DMS79 (cell line): ENCODE results near the gene MXRA5.
"Not testable (repeated sequence)": the region's sequence is repeated elsewhere in the genome, so short reads cannot be mapped to it uniquely, and the experiment has no call there.

Experiments used
- DNase-seq: peaks from one replicate; lab custom pipeline; 2025; lab: John Stamatoyannopoulos, UW

Gene MXRA5, protein sequence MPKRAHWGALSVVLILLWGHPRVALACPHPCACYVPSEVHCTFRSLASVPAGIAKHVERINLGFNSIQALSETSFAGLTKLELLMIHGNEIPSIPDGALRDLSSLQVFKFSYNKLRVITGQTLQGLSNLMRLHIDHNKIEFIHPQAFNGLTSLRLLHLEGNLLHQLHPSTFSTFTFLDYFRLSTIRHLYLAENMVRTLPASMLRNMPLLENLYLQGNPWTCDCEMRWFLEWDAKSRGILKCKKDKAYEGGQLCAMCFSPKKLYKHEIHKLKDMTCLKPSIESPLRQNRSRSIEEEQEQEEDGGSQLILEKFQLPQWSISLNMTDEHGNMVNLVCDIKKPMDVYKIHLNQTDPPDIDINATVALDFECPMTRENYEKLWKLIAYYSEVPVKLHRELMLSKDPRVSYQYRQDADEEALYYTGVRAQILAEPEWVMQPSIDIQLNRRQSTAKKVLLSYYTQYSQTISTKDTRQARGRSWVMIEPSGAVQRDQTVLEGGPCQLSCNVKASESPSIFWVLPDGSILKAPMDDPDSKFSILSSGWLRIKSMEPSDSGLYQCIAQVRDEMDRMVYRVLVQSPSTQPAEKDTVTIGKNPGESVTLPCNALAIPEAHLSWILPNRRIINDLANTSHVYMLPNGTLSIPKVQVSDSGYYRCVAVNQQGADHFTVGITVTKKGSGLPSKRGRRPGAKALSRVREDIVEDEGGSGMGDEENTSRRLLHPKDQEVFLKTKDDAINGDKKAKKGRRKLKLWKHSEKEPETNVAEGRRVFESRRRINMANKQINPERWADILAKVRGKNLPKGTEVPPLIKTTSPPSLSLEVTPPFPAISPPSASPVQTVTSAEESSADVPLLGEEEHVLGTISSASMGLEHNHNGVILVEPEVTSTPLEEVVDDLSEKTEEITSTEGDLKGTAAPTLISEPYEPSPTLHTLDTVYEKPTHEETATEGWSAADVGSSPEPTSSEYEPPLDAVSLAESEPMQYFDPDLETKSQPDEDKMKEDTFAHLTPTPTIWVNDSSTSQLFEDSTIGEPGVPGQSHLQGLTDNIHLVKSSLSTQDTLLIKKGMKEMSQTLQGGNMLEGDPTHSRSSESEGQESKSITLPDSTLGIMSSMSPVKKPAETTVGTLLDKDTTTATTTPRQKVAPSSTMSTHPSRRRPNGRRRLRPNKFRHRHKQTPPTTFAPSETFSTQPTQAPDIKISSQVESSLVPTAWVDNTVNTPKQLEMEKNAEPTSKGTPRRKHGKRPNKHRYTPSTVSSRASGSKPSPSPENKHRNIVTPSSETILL (N-terminal part only)

DNA sequence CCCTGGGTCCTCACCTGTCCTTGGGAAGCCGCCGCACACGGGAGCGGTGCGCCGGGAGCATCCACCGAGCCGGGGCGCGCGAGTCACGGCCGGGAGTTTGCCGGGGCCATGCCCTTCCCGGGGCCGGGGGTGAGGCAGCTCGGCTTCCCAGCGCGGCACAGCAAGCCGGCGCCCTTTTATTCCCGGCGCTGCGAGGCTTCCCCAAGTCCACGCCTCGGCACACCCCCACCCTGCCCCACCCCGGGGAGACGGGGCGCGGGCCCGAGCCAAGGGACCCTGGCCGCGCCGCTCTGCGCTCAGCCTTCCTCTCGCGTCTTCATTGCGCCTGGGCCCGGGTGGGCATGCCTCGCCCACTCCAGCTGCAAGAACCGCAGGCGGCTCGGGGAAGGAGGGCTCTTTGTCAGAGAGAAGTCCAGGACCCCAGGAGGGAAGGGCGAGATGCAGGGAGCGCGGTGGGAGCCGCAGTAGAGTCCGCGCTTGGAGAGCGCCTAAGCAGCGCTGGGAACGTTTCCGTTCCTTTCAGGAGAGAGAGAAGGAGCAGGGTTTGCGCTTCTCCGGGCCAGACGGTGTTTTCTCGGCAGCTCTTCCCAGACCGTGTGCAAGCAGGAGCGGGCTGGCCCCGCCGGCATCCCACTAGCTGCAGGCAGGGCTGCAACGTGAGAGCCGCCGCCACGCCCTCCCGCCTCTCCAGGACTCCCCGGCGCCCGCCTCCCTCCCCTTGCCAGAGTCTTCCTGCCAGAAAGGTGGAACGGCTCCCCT lies at the start of gene MXRA5:
Gene MXRA5 (minus strand): TSS at position 152 of the 759 bp plus-strand sequence. CDS start 2,819 bp downstream, outside the sequence.
- no peak for DNase-seq

DNA sequence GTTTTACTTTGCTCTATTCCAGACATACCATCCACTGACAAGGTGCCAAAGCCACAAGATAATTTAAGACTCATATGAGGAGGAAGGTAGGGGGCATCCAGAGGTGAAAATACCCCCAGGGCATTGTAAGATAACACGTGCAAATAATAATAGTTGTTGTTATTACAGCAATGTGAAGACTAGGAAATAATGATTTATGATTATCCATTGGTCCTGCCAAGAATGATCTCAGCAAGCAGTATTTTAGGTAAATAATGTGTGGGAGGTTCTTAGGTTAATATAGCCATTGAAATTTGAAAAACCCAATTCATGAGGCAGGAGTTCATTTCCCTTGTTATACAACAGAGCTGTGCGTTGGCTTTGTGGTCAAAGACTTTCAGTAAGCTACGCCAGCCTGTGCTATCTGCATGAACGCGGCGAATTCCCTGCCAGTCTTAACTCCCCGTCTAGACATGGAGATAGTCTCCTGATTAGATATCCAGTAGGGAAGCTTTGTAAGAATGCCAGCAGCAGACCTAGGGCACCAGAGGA lies 47.2 kb upstream of the MXRA5 start:
- DNase-seq = no peak

DNA sequence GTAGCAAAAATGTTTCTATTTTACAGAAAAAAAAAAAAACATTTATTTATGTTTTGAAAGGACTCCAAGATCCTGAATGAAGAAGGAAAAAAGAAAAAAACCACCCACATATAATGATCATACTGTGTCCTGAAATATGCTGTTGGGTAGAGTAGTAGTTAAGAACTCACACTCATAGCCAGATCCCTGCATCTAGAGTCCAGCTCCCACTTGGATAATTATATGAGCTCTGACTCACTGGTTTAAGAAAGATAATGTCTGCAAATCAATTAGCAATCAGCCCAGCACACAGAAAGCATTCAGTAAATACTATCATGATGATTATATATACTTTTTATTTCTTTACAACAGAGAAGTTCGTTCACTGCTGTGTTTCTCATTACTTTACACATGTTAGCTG lies 46.7 kb upstream of the MXRA5 start:
- no peak for DNase-seq

DNA sequence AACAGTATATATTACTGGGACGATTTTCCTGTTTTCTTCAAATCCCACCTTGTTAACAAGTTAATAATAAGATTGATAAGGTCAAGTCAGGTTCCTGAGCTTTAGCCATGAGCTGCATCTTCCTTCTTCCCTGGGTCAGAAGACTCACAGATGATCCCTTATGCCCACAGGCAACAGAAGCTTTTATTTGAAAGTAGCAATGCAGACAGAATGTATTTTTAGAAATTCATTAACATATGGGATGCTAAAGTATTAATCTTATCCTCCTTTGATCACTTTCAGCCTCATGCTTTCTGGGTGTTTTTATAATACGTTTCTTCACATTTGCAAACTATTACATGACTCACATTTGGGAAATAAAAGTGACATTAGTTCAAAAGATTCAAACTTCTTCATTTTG lies 42.0 kb upstream of the MXRA5 start:
- no peak for DNase-seq

DNA sequence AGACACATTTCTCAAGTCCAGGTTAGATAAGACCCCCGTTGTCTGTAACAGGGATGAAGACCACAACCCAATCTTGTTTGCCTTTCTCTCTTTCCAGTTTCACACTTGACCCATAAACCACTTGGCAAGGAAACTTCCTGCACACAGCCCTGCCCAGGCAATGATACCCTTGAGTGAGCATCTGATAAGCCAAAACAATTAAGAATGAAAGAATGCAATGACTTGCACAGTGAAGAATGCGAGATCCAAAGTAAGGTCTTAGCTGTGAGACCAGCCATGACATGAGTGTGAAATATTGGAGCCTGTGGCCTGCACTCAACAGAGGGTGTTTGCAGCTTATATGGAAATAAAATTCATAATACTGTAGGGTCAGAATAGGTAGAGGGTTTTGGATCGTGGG lies 37.9 kb upstream of the MXRA5 start:
- no peak for DNase-seq

DNA sequence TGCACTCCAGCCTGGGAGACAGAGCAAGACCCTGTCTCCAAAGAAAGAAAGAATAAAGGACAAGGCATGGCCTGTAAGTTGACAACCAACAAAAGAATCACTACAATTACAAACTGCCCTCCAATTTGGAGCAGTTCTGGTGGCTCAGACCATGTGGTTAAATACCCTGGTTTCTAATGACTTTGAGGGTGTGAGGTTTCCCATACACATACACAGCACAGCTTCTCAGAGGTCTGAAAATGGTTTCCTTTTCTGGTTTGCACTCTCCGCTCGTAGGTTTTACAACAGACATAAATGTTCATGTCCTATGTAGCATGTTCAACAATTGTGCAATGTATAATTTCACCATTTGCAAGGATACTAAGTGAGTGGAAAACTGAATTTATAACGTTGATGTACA lies 34.2 kb upstream of the MXRA5 start:
- DNase-seq = no peak

DNA sequence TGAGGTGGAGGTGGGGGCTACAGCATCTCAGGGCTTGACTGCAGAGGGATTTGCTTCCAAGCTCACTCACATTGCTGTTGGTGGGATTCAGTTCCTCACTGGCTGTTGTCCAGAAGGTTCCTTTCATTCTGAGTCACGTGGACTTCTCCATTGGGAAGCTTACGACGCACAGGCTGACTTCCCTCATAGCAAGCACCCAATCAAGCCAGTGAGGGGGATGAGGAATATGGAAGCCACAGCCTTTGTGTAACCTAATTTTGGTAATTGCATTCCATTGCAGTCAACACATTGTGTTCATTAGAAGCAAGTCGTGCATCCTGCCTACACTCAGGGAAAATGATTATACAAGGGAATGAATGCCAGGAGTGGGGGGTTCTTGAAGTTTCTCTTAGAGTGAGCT lies 32.7 kb upstream of the MXRA5 start:
- DNase-seq = no peak

DNA sequence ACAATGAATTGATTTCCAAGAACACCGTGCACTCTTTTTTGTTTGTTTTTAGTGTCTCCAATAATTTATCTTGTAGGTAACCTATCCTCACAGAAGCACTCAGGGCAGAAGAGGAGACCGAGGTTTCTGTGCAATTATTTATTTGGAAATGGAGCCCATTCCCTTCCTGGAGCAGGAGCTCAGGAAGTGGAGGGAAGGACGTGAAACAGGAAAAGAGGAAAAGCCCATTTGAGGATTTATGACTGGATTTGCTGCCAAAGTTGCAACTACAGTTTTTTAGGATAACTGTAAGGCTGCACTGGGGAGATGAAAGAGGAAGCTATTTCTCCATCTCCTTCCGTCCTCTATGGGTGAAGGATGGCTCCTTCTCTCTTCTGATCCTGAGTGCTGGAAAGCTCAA lies 31.7 kb upstream of the MXRA5 start:
- no peak for DNase-seq

DNA sequence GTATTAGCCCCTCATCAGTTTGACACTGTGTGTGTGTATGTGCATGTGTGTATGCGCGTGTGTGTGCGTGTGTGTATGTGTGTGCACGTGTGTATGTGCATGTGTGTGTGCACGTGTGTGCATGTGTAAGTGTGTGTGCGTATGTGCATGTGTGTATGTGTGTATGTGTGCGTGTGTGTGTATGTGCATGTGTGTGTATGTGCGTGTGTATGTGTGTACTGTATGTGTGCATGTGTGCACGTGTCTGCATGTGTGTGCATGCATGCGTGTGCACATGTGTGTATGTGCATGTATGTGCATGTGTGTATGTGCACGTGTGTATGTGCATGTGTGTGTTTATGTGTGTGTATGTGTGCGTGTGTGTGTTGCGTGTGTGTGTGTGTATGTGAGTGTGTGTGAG lies 31.1 kb upstream of the MXRA5 start:
- no peak for DNase-seq

DNA sequence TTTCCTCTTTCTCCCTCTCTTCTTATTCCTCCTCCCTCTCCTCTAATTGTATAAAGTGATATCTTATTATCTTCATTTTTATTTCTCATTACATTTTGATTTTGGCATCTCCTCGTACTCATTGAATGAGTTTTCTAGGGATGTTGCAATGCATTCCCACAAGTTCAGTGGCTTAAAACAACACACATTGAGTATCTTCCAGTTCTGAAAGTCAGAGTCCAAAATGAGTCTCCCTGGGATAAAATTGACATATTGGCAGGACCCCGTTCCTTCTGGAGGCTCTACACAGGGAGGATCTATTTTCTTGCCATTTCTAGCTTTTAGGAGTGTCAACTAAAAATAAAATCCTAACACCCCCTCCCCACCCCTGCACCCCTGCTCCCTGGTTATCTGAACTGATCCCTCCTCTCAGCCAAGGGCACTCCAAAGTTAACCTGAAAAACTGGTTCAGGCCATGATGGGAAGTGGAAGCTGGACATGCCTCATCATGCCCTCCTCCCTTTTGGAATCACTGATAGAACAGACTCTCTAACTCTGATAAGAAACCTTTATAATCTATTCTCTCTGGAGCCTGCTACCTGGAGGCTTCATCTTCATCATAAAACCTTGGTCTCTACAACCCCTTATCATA lies 29.5 kb upstream of the MXRA5 start:
- not testable (repeated sequence) for DNase-seq

DNA sequence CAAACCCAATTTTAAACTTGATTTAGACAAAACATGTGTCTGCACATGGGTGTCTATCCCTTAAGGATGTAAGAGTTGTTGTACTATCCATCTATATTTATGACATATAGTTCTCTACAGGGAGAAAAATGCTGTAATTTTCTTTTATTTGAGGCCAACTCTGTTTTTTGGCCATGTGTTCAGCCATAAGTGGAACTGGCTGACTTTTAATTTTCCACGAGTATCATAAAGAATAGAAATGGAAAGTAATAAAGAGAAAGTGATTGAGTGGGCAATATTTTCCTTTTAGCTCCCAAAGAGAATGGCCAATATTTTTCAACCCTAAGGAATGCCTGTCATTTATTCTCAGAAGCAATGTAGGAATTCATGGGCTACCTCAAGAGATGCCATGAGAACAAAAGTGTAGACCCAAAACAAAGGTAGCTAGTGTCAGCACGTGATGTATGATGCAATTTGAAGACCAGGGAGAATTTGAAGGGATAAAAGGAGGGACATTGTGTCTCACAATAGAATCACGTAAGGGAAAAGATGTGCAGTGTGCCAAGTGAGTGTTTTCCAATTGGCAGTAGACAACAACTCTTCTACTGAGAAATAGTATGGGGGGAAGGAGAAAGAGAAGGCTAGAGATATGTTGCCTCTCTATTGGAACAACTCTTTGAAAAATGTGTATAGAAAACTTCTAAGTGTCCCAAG lies 27.8 kb upstream of the MXRA5 start:
- DNase-seq = no peak

DNA sequence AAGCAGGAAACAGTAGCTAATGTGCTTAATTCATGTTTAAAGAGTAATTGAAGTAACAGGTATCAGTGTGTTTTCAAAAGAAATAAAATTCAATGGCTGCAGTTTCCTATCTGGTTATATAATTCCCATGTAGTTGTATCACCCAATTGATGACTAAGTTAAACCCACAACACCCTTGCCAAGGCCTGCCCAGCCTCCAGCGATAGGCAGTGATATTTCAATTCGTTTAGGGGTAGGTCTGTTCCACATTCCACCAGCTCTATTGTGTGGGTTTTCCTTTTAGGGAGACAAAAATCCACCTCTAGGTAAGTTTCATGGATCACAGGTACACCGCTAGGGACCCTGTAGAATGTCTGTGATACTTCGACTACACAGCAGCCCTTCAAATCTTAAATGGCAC lies 24.7 kb upstream of the MXRA5 start:
- no peak for DNase-seq

DNA sequence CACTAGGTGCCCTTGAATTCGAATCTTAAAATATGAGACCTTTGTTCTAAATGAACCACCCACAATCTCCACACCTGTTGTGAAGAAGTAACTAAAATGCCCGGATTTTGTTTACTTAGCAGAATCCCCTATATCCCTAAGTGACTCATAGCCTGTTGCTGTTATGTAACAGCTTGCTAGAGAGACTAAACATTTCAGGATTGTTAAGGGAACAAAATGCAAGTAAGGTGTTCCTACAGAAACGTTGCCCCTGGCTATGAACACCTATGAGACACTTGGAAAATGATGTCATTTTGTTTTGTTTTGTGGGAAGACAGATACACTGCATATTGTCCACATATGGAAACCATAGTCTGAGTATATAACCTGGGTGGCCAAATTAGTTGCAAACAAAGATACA lies 24.2 kb upstream of the MXRA5 start:
- no peak for DNase-seq

DNA sequence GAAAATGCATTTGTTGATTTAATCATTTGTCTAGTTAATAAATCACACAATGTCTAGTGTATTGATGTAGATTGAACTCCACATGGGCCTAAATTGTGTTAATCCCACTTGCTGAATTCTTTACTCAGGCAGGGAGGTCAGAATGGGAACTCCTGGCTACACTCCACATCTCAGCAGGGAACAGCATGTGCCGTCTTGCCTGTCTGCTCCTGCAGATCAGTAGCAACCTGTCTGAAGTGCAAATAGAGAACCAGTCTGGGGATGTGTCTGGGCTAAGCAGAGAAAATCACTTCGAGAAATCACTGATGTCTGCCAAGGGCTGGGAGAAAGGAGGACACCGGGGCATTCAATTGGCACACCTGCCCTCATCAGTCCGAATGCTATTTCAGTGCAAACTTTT lies 16.5 kb upstream of the MXRA5 start:
- DNase-seq = no peak

DNA sequence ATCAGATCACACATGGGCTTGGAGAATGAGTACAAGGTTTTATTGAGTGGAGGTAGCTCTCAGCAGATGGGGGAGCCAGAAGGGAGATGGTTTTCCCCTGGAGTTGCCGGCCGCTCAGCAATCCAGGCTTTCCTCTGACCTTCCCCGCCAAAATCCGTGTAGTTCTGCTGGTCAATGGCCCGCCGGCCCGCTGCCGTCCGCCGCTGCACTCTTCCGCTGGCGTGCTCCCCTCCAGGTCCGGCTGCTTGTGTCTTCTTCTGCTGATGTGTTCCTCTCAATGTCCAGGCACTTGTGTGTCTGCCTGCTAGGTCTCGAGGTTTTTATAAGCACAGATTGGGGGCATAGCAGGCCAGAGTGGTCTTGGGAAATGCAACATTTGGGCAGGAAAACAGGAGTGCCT lies 14.4 kb upstream of the MXRA5 start:
- no peak for DNase-seq

DNA sequence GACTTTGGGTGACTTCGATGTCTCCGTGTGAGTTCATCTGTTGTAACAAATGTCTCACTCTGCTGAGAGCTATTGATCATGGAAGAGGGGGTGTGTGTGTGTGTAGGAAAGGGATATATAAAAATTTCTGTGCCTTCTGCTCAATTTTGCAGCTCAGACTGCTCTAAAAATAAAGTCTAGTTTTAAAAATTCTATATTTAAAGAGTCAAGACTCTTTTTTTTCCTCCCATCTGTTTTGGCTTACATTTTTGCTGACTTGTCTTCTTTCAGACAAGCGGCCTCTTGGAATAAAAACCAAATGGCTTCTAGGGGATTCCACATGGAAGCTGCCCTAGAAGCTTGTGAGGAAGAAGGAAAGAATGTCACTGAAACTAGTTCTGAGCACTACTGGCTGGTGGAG lies 6.3 kb upstream of the MXRA5 start:
- not testable (repeated sequence) for DNase-seq

DNA sequence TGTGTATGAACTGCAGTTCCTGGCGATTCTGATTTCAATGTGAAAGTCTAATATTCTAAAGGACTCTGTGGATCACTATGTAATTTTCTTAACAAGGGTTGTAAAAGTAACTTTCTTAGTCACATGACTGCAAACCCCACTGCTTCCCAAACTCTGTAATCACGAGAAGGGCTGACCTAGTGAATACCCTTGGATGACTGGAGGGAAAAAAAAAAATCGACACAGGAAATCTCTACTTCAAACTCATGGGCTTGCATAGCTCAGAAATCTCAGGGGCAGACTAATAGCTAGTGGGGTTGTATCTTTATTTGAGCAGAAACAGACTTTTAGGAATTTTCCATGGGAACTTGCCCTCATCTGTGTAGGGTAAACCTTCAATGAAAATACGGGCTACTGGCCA lies 4.8 kb upstream of the MXRA5 start:
- no peak for DNase-seq

DNA sequence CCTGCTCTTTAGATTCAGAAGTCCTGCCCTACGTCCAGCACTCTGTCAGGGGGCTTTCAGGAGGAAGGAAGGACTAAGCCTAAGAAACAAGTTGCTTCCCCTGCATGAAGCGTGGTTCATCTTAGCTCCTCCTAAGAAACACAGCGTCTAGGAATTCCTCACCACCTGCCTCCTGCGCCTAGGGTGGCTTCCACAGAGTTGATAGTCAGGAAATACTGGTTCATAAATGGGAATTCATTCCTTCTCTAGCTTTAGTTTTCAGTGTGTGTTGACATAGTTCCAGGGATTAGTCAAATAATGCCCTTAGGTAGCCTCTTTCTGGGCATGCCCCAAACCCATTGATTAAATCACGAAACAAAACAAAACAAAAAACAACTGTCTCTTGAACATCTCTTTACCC lies 1.7 kb upstream of the MXRA5 start:
- DNase-seq = no peak

DNA sequence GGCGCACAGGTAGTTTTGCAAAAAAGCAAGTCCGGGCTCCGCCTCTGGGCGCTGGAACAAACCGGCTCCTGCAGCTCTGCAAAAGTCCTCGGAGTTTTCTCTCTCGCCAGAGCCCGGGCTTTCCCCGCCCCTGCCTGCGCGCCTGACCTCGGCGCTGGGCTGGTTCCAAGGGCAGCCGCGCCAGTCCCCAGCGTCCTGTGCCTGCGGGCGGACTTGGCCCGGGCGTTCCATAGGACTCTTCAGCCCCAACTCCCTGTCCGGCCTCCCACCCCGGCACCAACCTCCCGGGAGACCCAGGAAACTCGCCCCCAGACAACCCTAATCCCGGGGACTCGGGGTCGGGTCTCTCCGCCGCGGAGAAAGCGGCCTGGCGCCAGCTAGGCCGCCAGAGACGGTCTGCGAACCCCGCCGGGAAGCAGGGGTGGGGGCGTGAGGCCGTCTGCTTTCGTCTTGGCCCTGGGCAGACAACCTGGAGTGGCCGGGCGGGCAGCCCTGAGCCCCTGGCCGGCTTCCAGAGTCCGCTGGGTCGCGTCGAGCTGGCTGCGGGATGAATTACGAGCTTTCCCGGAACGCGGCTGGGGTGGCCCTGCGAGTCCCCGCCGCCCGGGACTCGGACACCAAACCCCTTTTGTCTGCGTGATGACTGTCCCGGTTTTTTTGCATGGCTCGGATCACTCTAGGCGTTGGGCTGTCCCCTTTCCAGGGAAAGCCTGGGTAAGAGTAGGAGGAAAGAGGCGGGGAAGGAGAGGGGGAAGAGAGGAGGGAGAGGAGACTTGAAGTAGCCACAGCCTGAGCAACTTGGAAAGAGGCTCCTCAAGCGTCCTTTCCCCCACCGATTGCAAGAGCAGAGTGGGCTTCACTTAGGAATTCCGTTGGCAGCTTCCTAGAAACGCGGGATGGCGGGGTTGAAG lies 916 bp downstream of the MXRA5 start:
- no peak for DNase-seq
